Activated naive CD4-positive, alpha-beta T cell treated with anti-CD3 and anti-CD28 coated beads, Interleukin-2, amount 10 ng/mL, durations not matched to agents 7 days and 5 days (primary cell): ENCODE measurements around the gene DMBT1.

Experiments used
- CTCF ChIA-PET: fragments of 350-600 bp; sonication (Branson Sonifier 250); formaldehyde crosslinking; loops from one replicate; lab custom pipeline; 2021; ENCODE audit warnings: antibody characterized with exemption; lab: Charles Lee
- DNase-seq: peaks from one replicate; pipeline ENCODE4 v3.0.0-alpha.2; 2020
- H3K27ac Mint-ChIP-seq: one replicate; pipeline ENCODE4 v1.8.0; 2021; ENCODE audit warnings: mild to moderate bottlenecking, moderate library complexity, mixed read lengths
- H3K27me3 Mint-ChIP-seq: one replicate; pipeline ENCODE4 v1.8.0; 2021; ENCODE audit warnings: mild to moderate bottlenecking, mixed read lengths
- H3K36me3 Mint-ChIP-seq: one replicate; pipeline ENCODE4 v1.8.0; 2021; ENCODE audit warnings: mixed read lengths
- H3K4me1 Mint-ChIP-seq: one replicate; pipeline ENCODE4 v1.8.0; 2021; ENCODE audit warnings: mixed read lengths
- H3K4me3 Mint-ChIP-seq: one replicate; pipeline ENCODE4 v1.8.0; 2021; ENCODE audit warnings: mild to moderate bottlenecking, moderate library complexity, mixed read lengths
- H3K9me3 Mint-ChIP-seq: one replicate; pipeline ENCODE4 v1.8.0; 2021; ENCODE audit warnings: mixed read lengths

The DMBT1 gene

GRCh38 chr10:122650331-122650730 is 89.8 kb downstream of the DMBT1 start:
- CTCF ChIA-PET = interaction anchor here (1.4 kb wide), 1 partner anchor 351 kb away, joined by 3 read pairs; no protein-coding TSS in a partner anchor

GRCh38 chr10:122655524-122656307 is 95.2 kb downstream of the DMBT1 start:
- Mint-ChIP-seq H3K27me3 (peaks cover 12% of the 10 kb centered on the region), H3K36me3 (no peaks in the 10 kb centered on the region), H3K27ac (no peak overlapping the region), H3K4me1 (no peaks in the 10 kb centered on the region), H3K4me3 (no peak overlapping the region), H3K9me3 (no peaks in the 10 kb centered on the region)
- CTCF ChIA-PET = no interaction called here
- DNase-seq = no peak

More at GRCh38 chr10:122650331-122650730, 89.8 kb downstream of the DMBT1 start:
- Mint-ChIP-seq H3K36me3 (no peaks in the 10 kb centered on the region), H3K4me3 (no peak overlapping the region), H3K9me3 (no peaks in the 10 kb centered on the region), H3K27ac (no peak overlapping the region), H3K4me1 (no peaks in the 10 kb centered on the region), H3K27me3 (peaks cover 23% of the 10 kb centered on the region)
- no peak for DNase-seq

DNA sequence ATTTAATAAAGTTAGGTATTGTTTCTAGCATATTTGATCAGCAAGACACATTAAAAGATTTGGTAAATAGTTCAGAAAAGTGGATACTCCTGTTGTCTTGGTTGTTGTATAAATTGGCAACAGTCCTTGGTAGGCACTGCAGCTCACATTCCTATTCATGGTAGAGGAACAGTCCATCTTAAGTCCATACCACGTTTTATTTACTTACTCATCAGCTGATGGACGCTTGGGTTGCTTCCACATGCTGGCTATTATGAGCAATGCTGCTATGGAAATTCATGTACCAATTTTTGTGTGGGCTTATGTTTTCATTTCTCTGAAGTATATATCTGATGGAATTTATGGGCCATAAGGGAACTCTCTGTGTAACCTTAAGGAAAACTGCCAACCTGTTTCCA is 95.8 kb downstream of the DMBT1 start:
- no peak overlapping the region for H3K4me3 Mint-ChIP-seq
- no peaks in the 10 kb centered on the region for H3K9me3 Mint-ChIP-seq
- CTCF ChIA-PET = no interaction called here
- no peak for DNase-seq
- no peak overlapping the region for H3K27ac Mint-ChIP-seq
- H3K27me3 Mint-ChIP-seq = peaks cover 8% of the 10 kb centered on the region
- H3K36me3 Mint-ChIP-seq = no peaks in the 10 kb centered on the region
- H3K4me1 Mint-ChIP-seq = no peaks in the 10 kb centered on the region

DNA sequence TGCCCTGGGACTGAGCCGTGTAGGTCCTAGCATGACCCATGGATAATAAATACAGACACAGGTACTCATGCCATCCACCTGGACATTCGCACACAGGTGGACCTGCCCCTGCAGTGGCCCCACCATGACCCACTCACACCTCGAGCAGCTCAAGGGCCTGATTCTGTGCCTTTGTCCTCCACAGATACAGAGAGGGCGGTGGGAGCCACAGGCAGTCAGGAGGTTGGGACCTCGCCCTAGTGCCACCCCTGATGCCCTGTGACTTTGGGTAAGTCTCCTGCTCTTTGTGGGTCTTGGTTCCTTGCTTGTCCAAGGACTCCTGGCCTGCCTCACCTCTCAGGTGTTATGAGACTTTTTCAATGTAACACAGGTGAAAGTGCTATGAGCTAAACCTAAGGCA is 96.2 kb downstream of the DMBT1 start:
- no peaks in the 10 kb centered on the region for H3K4me1 Mint-ChIP-seq
- no peak overlapping the region for H3K4me3 Mint-ChIP-seq
- CTCF ChIA-PET = no interaction called here

DNA sequence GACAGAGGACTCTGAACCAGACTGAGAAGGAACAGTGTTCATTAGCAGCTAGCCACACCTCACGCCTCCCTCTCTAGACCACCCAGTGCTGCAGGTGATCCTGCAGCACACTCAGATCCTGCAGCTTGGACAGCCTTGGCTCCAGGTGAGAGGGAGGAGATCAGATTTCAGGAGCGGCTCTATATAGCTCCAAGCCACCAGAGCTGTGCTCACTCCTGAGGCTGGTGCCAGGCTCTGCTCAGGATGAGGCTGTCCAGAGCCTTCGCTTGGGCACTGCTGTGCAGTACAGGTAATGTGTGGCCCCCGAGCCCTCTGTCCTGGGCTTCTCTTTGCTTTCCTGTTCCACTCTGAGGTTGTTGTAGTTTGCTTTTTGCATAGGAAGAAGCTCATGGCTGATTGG is 96.7 kb downstream of the DMBT1 start:
- H3K9me3 Mint-ChIP-seq = no peaks in the 10 kb centered on the region
- CTCF ChIA-PET = no interaction called here
- no peak overlapping the region for H3K4me3 Mint-ChIP-seq
- no peaks in the 10 kb centered on the region for H3K36me3 Mint-ChIP-seq
- peaks cover 8% of the 10 kb centered on the region for H3K27me3 Mint-ChIP-seq
- no peak for DNase-seq
- H3K4me1 Mint-ChIP-seq = no peaks in the 10 kb centered on the region
- H3K27ac Mint-ChIP-seq = no peak overlapping the region

More for the DNA sequence above, 96.2 kb downstream of the DMBT1 start:
- no peak overlapping the region for H3K27ac Mint-ChIP-seq
- H3K36me3 Mint-ChIP-seq = no peaks in the 10 kb centered on the region
- H3K27me3 Mint-ChIP-seq = peaks cover 8% of the 10 kb centered on the region
- DNase-seq = no peak
- H3K9me3 Mint-ChIP-seq = no peaks in the 10 kb centered on the region

DNA sequence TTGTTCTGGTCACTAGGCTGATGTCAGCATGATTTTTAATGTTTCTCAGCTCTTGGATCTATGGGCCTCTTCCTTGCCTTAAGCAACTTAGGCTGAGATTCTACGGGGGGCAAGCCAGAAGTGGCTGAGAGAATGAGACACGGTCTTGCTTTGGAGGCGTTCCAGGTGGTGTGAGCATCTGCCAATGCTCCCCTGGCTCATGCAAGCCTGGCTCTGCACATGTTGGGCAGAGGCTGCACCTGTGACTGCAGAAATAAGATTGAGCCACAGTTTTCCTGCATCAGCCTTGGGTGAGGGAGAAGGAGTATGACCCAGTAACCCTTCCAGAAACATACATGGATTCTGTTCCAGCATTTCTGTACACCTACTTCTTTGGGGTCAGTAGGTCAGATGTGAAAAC is 97.2 kb downstream of the DMBT1 start:
- CTCF ChIA-PET = no interaction called here
- peaks cover 4% of the 10 kb centered on the region for H3K27me3 Mint-ChIP-seq
- H3K27ac Mint-ChIP-seq = no peak overlapping the region
- H3K9me3 Mint-ChIP-seq = no peaks in the 10 kb centered on the region
- no peak overlapping the region for H3K4me3 Mint-ChIP-seq
- H3K36me3 Mint-ChIP-seq = no peaks in the 10 kb centered on the region
- DNase-seq = no peak
- H3K4me1 Mint-ChIP-seq = no peaks in the 10 kb centered on the region

DNA sequence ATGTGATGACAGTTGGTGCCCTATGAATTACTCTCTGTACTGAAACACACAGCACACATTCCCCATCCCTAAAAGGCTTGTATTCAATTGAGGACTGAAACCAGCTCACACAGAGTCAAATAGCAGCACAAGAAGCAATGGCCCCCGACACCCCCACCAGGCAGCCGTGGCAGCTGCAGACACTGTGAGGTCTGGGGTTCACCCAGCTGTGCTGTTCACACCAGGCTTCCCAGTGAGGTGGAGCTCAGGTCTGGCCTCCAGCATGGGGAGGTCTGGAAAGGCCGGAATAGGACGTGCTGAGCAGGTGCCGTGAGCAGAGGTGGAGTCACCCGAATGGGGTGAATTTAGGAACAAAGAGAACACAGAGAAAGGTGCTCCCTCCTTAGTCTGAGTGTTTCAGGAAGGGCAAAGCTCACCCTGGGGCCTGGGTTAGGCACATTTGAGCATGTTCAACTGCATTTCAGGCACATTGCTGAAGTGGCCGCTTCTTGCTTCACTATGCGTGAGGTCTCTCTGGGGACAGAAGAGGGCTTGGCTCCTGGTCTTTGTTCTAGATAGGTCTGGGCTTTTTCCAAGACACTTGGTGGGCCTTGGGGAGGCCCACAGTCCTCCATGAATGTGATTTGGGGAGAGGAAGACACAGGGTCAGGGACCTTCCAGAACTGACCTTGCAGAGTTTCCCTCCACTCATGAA is 97.9 kb downstream of the DMBT1 start:
- H3K27ac Mint-ChIP-seq = no peak overlapping the region
- no peaks in the 10 kb centered on the region for H3K9me3 Mint-ChIP-seq
- CTCF ChIA-PET = interaction anchor here (0.9 kb wide), 1 partner anchor 10 kb away, joined by 3 read pairs; no protein-coding TSS in a partner anchor
- no peak overlapping the region for H3K4me3 Mint-ChIP-seq
- no peak for DNase-seq
- no peaks in the 10 kb centered on the region for H3K27me3 Mint-ChIP-seq
- H3K4me1 Mint-ChIP-seq = no peaks in the 10 kb centered on the region
- H3K36me3 Mint-ChIP-seq = no peaks in the 10 kb centered on the region

DNA sequence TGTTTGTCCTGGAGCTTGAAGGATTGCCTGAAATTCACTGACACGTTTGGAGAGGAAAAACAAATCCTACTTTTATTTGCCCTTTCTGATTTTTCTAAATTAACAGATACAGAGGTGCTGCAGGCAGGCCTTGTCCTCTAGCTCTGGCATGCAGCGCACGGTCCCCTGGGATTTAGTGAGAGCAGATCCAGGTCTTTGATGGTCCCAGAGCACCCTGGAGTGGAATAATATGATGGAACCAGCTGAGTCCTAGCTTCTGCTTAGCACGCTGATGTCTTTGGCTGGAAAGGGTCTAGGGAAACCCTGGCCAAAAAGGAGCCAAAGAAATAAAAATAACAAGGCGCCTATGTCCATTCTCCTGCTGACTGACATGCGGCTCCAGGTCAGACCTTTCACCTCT is 98.6 kb downstream of the DMBT1 start:
- Mint-ChIP-seq H3K4me3 (no peak overlapping the region), H3K27ac (no peak overlapping the region), H3K4me1 (no peaks in the 10 kb centered on the region), H3K36me3 (no peaks in the 10 kb centered on the region), H3K27me3 (no peaks in the 10 kb centered on the region), H3K9me3 (no peaks in the 10 kb centered on the region)
- CTCF ChIA-PET = interaction anchor here (0.9 kb wide), 1 partner anchor 10 kb away, joined by 3 read pairs; no protein-coding TSS in a partner anchor
- DNase-seq = no peak

DNA sequence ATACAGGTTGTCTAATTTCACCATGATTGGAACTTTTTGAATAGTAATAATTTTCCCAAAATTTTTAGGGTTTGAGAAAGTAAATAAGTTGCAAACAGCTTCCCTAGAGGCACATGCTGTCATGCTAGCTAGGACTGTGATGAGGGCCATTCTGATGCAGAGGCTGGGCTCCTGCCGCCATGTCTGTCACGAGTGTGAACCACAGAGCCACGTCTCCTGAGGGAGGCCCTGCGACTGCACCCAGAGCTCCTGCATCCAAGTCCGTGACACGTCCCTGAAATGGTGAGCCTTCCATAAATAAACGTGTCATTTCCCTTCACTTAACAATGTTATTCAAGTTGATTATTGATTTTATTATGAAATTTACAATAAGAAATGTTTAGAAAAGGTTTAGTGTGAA is 99.1 kb downstream of the DMBT1 start:
- no peak overlapping the region for H3K27ac Mint-ChIP-seq
- no peak overlapping the region for H3K4me3 Mint-ChIP-seq
- CTCF ChIA-PET = no interaction called here
- no peak for DNase-seq
- no peaks in the 10 kb centered on the region for H3K4me1 Mint-ChIP-seq
- H3K36me3 Mint-ChIP-seq = no peaks in the 10 kb centered on the region
- no peaks in the 10 kb centered on the region for H3K9me3 Mint-ChIP-seq
- H3K27me3 Mint-ChIP-seq = peaks cover 4% of the 10 kb centered on the region

- no peak for DNase-seq
- no peaks in the 10 kb centered on the region for H3K4me1 Mint-ChIP-seq
- H3K9me3 Mint-ChIP-seq = no peaks in the 10 kb centered on the region
- H3K27me3 Mint-ChIP-seq = peaks cover 7% of the 10 kb centered on the region
- no peak overlapping the region for H3K27ac Mint-ChIP-seq
- no peak overlapping the region for H3K4me3 Mint-ChIP-seq
- CTCF ChIA-PET = no interaction called here
- H3K36me3 Mint-ChIP-seq = no peaks in the 10 kb centered on the region
These were observed 100.1 kb downstream of the DMBT1 start for GRCh38 chr10:122660696-122661095.

DNA sequence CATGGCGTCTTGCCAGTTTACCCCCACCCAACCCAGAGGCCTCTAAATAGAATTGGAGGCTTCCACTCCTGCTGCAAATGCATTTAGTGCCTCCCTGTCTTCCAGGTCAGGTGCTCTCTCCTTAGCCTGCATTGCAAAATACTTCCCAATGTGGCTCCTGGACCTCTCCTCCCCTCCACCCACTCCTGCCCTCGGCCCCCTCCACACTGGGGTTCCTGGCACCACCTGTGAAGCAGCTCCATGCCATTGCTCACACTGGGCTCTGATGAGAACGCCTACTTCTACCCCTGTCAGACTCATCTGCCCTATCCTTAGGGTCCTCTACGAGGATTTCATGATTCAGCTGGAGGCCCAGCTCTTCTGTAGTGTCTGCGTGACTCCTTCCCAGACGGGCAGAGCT is 101.7 kb downstream of the DMBT1 start:
- H3K27me3 Mint-ChIP-seq = peaks cover 7% of the 10 kb centered on the region
- no peaks in the 10 kb centered on the region for H3K9me3 Mint-ChIP-seq
- no peaks in the 10 kb centered on the region for H3K36me3 Mint-ChIP-seq
- no peaks in the 10 kb centered on the region for H3K4me1 Mint-ChIP-seq
- CTCF ChIA-PET = interaction anchor here (1.4 kb wide), 1 partner anchor 13 kb away, joined by 4 read pairs; no protein-coding TSS in a partner anchor
- H3K27ac Mint-ChIP-seq = no peak overlapping the region
- H3K4me3 Mint-ChIP-seq = no peak overlapping the region
- no peak for DNase-seq

DNA sequence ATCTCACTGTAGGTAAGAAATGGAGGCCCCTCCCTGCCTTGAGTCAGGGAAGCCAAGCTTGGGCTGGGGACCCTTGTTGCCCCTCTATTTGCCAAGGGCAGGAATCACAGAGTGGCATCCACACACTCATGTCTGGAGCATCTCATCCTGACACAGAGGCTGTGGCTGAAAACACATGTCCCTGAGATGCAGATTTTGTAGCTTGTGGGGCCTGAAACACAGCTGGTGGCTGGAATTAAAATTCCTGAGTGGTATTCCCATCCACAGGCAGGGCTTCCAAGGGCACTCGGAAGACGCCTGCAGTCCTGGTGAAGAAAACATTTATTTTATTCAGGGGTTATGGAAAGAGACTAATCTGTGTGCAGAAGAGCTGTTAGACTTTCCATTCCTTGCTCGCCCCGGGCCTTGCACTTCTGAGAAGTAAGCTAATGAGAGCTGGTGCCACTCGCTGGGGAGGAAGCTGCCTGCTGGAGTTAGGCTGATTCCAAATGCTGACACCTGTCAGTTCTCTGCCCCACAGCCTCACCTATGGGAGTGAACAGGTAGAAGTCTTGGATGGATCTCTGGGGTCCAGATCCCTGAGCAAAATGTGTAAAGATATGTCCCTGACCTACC is 103.1 kb downstream of the DMBT1 start:
- no peaks in the 10 kb centered on the region for H3K9me3 Mint-ChIP-seq
- DNase-seq = no peak
- peaks cover 12% of the 10 kb centered on the region for H3K27me3 Mint-ChIP-seq
- no peaks in the 10 kb centered on the region for H3K36me3 Mint-ChIP-seq
- H3K4me3 Mint-ChIP-seq = no peak overlapping the region
- no peak overlapping the region for H3K27ac Mint-ChIP-seq
- CTCF ChIA-PET = interaction anchor here (1.4 kb wide), 2 partner anchors 12 to 15 kb away, joined by 4 read pairs; no protein-coding TSS in a partner anchor
- H3K4me1 Mint-ChIP-seq = no peaks in the 10 kb centered on the region

DNA sequence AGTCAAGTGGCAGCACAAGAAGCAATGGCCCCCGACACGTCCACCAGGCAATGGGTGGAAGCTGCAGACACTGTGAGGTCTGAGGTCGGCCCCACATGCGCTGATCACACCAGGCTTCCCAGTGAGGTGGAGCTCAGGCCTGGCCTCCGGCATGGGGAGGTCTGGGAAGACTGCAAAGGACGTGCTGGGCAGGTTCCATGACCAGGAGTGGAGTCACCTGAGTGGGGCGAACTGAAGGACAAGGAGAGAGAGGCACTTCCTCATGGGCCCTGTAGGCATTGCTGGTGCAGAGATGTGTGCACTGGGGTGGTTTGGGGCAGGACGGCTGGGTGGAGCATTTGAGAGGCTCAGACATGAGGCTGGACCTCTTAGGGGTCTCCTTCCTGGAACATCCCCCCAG is 103.9 kb downstream of the DMBT1 start:
- no peak for DNase-seq
- Mint-ChIP-seq H3K4me3 (no peak overlapping the region), H3K36me3 (no peaks in the 10 kb centered on the region), H3K9me3 (no peaks in the 10 kb centered on the region), H3K4me1 (no peaks in the 10 kb centered on the region), H3K27ac (no peak overlapping the region), H3K27me3 (peaks cover 12% of the 10 kb centered on the region)
- CTCF ChIA-PET = no interaction called here

DNA sequence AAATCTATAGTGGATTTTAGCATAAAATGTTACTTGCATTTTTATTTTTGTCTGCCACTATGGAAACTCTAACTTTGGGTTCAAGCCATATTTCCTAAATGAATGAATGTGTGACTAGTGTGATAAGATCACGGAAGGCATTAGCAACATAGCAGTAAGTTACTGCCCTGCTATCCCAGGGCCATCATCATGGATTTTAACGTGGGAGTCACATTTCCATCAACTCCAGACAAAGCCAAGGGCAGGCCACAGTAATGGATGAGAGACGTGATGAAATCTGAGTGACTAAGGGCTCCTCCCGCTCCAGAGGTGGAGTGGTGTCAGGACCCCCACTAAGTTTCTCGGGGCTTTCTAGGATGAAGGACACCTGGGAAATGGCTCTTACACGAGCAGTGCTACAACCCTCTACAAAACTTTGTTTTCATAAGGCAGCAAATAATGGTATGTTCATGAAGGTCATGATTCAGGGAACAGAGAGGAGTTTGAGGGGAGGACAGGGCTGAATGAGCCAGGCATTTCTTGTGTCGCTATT is 104.8 kb downstream of the DMBT1 start:
- no peak for DNase-seq
- no peaks in the 10 kb centered on the region for H3K9me3 Mint-ChIP-seq

More for the DNA sequence above, 104.8 kb downstream of the DMBT1 start:
- H3K4me3 Mint-ChIP-seq = no peak overlapping the region
- CTCF ChIA-PET = no interaction called here
- H3K36me3 Mint-ChIP-seq = no peaks in the 10 kb centered on the region
- H3K27ac Mint-ChIP-seq = no peak overlapping the region
- H3K4me1 Mint-ChIP-seq = no peaks in the 10 kb centered on the region
- peaks cover 15% of the 10 kb centered on the region for H3K27me3 Mint-ChIP-seq
